HEK293T (cell line): ENCODE results near the gene BICDL1.

ENCODE experiments used
- CTCF ChIA-PET: fragments of 350-600 bp; formaldehyde crosslinking; extraction: SDS; loops from one replicate; lab custom pipeline; 2021; ENCODE audit warnings: antibody characterized with exemption, inconsistent platforms; lab: Yijun Ruan, JAX
- POLR2A ChIA-PET: fragments of 350-600 bp; formaldehyde crosslinking; extraction: SDS; loops from one replicate; lab custom pipeline; 2020; ENCODE audit warnings: antibody characterized with exemption, inconsistent platforms; lab: Yijun Ruan, JAX
- DNase-seq: peaks from one replicate; pipeline ENCODE4 v3.0.0; 2012; ENCODE audit warnings: mixed read lengths; ENCODE audit errors: extremely low spot score
- ARNT ChIP-seq: fragments of 450-650 bp; IDR thresholded peaks from 2 replicates; pipeline ENCODE4 v1.6.1; 2017; ENCODE audit warnings: mild to moderate bottlenecking
- BHLHE40 ChIP-seq: fragments of 450-650 bp; IDR thresholded peaks from 2 replicates; pipeline ENCODE4 v1.6.1; 2016; ENCODE audit warnings: mild to moderate bottlenecking, moderate library complexity, borderline replicate concordance
- CTBP1 ChIP-seq: fragments of 450-650 bp; IDR thresholded peaks from 2 replicates; pipeline ENCODE4 v1.6.1; 2016; ENCODE audit warnings: borderline replicate concordance
- ELF4 ChIP-seq: fragments of 450-650 bp; IDR thresholded peaks from 2 replicates; pipeline ENCODE4 v1.6.1; 2017; ENCODE audit warnings: antibody characterized with exemption
- FOXA1 ChIP-seq: fragments of 450-650 bp; IDR thresholded peaks from 2 replicates; pipeline ENCODE4 v1.6.1; 2016; ENCODE audit warnings: mild to moderate bottlenecking
- FOXK2 ChIP-seq: fragments of 450-650 bp; IDR thresholded peaks from 2 replicates; pipeline ENCODE4 v1.6.1; 2016; ENCODE audit warnings: mild to moderate bottlenecking
- FOXM1 ChIP-seq: fragments of 450-650 bp; IDR thresholded peaks from 2 replicates; pipeline ENCODE4 v1.6.1; 2017; ENCODE audit warnings: mild to moderate bottlenecking, borderline replicate concordance
- HDGF ChIP-seq: fragments of 450-650 bp; IDR thresholded peaks from 2 replicates; pipeline ENCODE4 v1.6.1; 2017; ENCODE audit warnings: antibody characterized with exemption, borderline replicate concordance
- L3MBTL2 ChIP-seq: fragments of 450-650 bp; conservative IDR thresholded peaks from 2 replicates; pipeline ENCODE4 v1.6.1; 2016; ENCODE audit warnings: mild to moderate bottlenecking
- LEF1 ChIP-seq: fragments of 450-650 bp; IDR thresholded peaks from 2 replicates; pipeline ENCODE4 v1.6.1; 2017; ENCODE audit warnings: mild to moderate bottlenecking, borderline replicate concordance
- NFRKB ChIP-seq: fragments of 450-650 bp; IDR thresholded peaks from 2 replicates; pipeline ENCODE4 v1.6.1; 2016; ENCODE audit warnings: mild to moderate bottlenecking, moderate library complexity
- PKNOX1 ChIP-seq: fragments of 450-650 bp; IDR thresholded peaks from 2 replicates; pipeline ENCODE4 v1.6.1; 2016
- SP1 ChIP-seq: fragments of 450-650 bp; IDR thresholded peaks from 2 replicates; pipeline ENCODE4 v1.6.1; 2017
- SUZ12 ChIP-seq: fragments of 450-650 bp; IDR thresholded peaks from 2 replicates; pipeline ENCODE4 v1.6.1; 2016; ENCODE audit warnings: mild to moderate bottlenecking
- TARDBP ChIP-seq: fragments of 450-650 bp; IDR thresholded peaks from 2 replicates; pipeline ENCODE4 v1.6.1; 2016
- ZNF384 ChIP-seq: fragments of 450-650 bp; IDR thresholded peaks from 2 replicates; pipeline ENCODE4 v1.6.1; 2016

BICDL1 gene

GRCh38 chr12:120093336-120093591 lies 104.2 kb downstream of the BICDL1 start:
- no peak for DNase-seq
- CTCF ChIA-PET = no interaction called here
- TF ChIP-seq FOXM1 (no peak), CTBP1 (no peak), NFRKB (no peak), L3MBTL2 (no peak), PKNOX1 (no peak), ZNF384 (no peak)
- POLR2A ChIA-PET = interaction anchor here (0.7 kb wide), 1 partner anchor 144 kb away, joined by 3 read pairs; no protein-coding TSS in a partner anchor

DNA sequence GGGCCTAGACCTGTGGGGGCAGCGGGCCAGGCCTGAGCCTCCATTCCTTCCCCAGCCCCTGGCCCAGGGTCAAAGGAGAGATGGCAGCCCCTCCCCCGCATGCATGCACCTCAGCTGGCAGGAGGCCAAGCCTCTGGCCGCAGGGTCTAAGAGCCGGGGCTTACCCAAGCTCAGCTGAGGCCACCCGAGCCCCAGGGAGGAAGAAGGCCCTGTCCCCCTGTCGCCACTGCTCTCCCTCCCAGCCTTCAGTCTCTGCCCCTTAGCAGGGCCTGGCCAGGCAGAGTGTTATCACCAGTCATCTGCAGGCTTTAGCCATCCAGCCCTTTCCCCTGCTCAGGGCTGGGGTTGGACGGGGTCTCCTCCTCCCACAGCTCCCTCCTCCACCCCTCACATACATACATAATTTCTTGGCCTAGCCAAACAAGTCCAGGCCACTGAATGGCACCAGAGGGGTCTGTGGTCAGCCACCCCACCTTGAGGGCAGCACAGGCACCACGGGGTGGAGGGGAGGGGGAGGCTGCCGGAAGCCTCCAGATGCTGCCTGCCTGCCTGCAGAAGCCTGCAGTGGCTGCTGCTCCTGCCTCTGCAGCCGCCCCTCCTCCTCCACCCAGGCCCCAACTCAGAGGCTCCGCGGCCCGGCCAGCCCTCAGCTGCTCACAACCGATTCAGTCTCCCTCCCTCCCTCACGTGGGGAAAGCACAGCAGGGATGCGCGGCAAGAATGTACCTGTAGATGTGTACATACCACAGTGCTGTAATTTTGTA lies 104.7 kb downstream of the BICDL1 start:
- ChIA-PET POLR2A (no interaction called here), CTCF (no interaction called here)
- no peak for DNase-seq
- no peak for TF ChIP-seq FOXA1
- TF ChIP-seq BHLHE40 = no peak
- no peak for TF ChIP-seq HDGF
- no peak for TF ChIP-seq FOXK2
- TF ChIP-seq ZNF384 = no peak
- TF ChIP-seq SUZ12 = no peak
- no peak for TF ChIP-seq SP1
- no peak for TF ChIP-seq L3MBTL2
- TF ChIP-seq NFRKB = no peak
- TF ChIP-seq ELF4 = no peak
- no peak for TF ChIP-seq FOXM1
- TF ChIP-seq TARDBP = no peak
- no peak for TF ChIP-seq CTBP1
- TF ChIP-seq PKNOX1 = no peak
- TF ChIP-seq ARNT = no peak
- TF ChIP-seq LEF1 = no peak

DNA sequence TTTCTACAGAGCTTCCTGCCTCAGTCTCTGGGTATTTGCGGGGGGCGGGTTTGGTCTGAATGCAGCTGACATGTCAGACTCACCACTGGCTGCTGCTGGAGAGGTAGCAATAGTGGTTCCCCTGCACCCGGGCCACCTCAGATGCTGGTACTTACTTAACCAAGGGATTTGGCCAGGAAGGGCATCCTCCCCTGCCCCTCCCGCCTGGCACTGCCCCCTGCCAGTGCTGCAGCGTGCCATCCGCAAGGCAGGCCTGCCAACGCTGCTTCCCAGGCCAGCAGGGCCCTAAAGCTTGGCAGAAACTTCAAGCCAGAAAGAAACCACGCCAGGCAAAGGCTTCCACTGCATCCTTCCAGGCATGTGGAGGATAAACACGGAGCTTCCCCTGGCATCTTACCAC lies 105.4 kb downstream of the BICDL1 start:
- no peak for TF ChIP-seq FOXM1
- no peak for TF ChIP-seq ZNF384
- TF ChIP-seq L3MBTL2 = no peak
- ChIA-PET CTCF (no interaction called here), POLR2A (no interaction called here)
- no peak for DNase-seq

DNA sequence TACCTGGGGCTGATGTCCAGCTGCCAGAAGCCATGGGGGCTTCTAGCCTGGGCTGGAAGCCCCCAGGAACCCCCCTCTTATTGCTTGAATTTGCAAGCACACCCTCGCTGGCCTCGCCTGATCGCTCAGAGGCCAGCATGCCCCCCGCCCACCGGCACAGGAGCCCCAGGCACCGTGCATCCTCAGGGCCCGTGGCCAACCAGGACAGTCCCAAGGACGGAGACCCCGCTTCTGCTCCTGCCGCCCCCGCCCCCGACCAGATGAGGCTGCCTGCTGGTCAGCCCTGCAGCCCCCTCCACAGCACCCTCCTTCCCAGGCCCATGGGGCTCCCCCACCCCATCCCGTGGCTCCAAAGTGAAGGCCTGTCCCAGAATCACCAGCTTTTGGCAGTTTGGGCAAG lies 106.3 kb downstream of the BICDL1 start:
- no peak for TF ChIP-seq ZNF384
- no peak for TF ChIP-seq FOXK2
- TF ChIP-seq HDGF = no peak
- no peak for DNase-seq
- ChIA-PET CTCF (interaction anchor here (0.6 kb wide), 1 partner anchor 48 kb away, joined by 4 read pairs; no protein-coding TSS in a partner anchor), POLR2A (no interaction called here)

DNA sequence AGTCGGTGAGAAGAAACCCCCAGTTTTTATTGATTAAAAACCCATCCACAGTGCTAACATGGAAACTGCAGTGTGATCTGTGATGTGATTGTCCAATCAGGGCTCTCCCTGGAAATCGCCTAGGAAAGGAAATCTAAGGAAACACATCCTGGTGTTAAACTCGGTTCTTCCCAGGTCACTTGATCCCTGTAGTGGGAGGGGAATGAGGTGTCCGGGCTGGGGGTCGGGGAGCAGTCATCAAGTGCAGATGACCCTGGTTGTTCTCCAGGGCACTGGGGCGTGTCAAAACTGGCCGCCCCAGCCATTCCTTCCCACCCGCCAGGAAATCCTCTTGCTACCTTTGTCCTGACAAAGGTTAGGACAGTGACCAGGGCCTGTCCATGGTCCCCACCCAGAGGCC lies 106.7 kb downstream of the BICDL1 start:
- POLR2A ChIA-PET = no interaction called here
- CTCF ChIA-PET = interaction anchor here (0.6 kb wide), 1 partner anchor 48 kb away, joined by 4 read pairs; no protein-coding TSS in a partner anchor
- TF ChIP-seq ELF4 (no peak), PKNOX1 (no peak), FOXA1 (no peak), LEF1 (no peak), NFRKB (no peak), SUZ12 (no peak), ZNF384 (no peak), FOXK2 (no peak), CTBP1 (no peak), BHLHE40 (no peak)
- DNase-seq = no peak

DNA sequence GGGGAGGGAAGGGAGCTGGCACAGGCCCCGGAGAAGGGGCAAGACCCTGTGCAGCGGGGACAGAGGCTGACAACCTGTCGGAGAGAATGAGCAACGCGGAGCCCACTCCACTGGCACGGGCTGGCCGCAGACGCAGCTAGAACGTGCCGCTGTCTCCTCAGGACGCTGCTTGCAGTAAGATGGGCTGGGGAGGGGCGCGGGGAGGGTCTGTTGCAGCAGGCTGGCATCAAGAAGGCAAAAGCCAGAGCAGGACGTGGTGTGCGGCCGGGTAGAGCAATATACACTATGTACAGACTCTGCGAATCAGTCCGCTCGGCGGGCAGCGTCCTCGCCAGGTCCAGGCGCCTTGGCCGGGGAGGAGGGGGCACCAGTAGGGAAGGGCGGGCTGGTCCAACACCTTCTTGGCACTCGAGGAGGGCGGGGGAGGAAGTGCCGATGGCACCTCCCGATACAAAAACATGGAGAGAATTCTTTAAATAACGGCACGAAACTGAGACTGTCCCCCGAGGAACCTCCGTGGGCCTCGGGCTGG lies 107.7 kb downstream of the BICDL1 start:
- TF ChIP-seq ELF4 (no peak), LEF1 (no peak), FOXM1 (no peak), SP1 (no peak), FOXK2 (no peak)
- ChIA-PET CTCF (no interaction called here), POLR2A (interaction anchor here (0.5 to 1.1 kb wide), 2 partner anchors 19 to 208 kb away, joined by 3 read pairs; no protein-coding TSS in a partner anchor)

GRCh38 chr12:120098756-120099470 lies 109.9 kb downstream of the BICDL1 start:
- no peak for DNase-seq
- POLR2A ChIA-PET = no interaction called here
- TF ChIP-seq BHLHE40 = no peak
- TF ChIP-seq ARNT = no peak
- TF ChIP-seq FOXM1 = no peak
- TF ChIP-seq SUZ12 = no peak
- no peak for TF ChIP-seq L3MBTL2
- no peak for TF ChIP-seq CTBP1
- no peak for TF ChIP-seq HDGF
- TF ChIP-seq PKNOX1 = no peak
- TF ChIP-seq TARDBP = no peak
- TF ChIP-seq SP1 = no peak
- TF ChIP-seq FOXK2 = no peak
- no peak for TF ChIP-seq LEF1
- CTCF ChIA-PET = no interaction called here

More for the DNA sequence above, 107.7 kb downstream of the BICDL1 start:
- DNase-seq = no peak
